ENCODE data around the gene DCST2. TPM values are rescaled to one million over a fixed set of nuclear protein-coding genes. Genes with fewer than 3 reads are reported as not detected.

Gene DCST2
- total and polyA plus RNA-seq, 9 of the 15 experiments (the other 6 are each of a cell fraction or from before 2014, with no cell fraction given) = 0.09 to 0.49 (median 0.11) TPM; not detected in 3

GRCh38 chr1:155064111-155064831 is 30.7 kb upstream of the DCST2 start (continued):
- no peak for TF ChIP-seq DLX4 (CRISPR knock-in tag; IDR thresholded peaks at IDR 0.05)
- TF ChIP-seq ZBTB7A (IDR thresholded peaks at IDR 0.05; ENCODE audit: borderline replicate concordance, control insufficient read depth, low read depth, low read length) = peak; percentile 79; the same call in 1 of the 2 replicates
- TF ChIP-seq NONO (IDR thresholded peaks at IDR 0.05; ENCODE audit: low read depth in 2 of 2, low read length in 1 of 2) = no peak
- no peak for TF ChIP-seq ZNF311 (CRISPR knock-in tag; IDR thresholded peaks at IDR 0.05)
- no peak for TF ChIP-seq POLR2A (conservative IDR thresholded peaks at IDR 0.05)
- peak; percentile 67; the same call in 1 of the 2 replicates for TF ChIP-seq NKRF (IDR thresholded peaks at IDR 0.05; ENCODE audit: borderline replicate concordance)
- no peak for TF ChIP-seq RBFOX2 (IDR thresholded peaks at IDR 0.05; ENCODE audit: low read depth, low read length)
- TF ChIP-seq SREBF1 (IDR thresholded peaks at IDR 0.05; ENCODE audit: borderline replicate concordance, low read depth, low read length) = no peak
- TF ChIP-seq, protein P1, sequence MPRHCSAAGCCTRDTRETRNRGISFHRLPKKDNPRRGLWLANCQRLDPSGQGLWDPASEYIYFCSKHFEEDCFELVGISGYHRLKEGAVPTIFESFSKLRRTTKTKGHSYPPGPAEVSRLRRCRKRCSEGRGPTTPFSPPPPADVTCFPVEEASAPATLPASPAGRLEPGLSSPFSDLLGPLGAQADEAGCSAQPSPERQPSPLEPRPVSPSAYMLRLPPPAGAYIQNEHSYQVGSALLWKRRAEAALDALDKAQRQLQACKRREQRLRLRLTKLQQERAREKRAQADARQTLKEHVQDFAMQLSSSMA (CRISPR knock-in tag; IDR thresholded peaks at IDR 0.05) = no peak
- TF ChIP-seq PTTG1 (tag; IDR thresholded peaks at IDR 0.05; ENCODE audit: low read depth) = no peak
- no peak for TF ChIP-seq FOXP1 (CRISPR knock-in tag; IDR thresholded peaks at IDR 0.05)
- 0 out of 2 replicates have a peak, but pooled peaks have one; percentile 81 for TF ChIP-seq NBN (IDR thresholded peaks at IDR 0.05; ENCODE audit: low read depth)
- TF ChIP-seq HIVEP1 (CRISPR knock-in tag; IDR thresholded peaks at IDR 0.05) = no peak
- TF ChIP-seq, protein P2, sequence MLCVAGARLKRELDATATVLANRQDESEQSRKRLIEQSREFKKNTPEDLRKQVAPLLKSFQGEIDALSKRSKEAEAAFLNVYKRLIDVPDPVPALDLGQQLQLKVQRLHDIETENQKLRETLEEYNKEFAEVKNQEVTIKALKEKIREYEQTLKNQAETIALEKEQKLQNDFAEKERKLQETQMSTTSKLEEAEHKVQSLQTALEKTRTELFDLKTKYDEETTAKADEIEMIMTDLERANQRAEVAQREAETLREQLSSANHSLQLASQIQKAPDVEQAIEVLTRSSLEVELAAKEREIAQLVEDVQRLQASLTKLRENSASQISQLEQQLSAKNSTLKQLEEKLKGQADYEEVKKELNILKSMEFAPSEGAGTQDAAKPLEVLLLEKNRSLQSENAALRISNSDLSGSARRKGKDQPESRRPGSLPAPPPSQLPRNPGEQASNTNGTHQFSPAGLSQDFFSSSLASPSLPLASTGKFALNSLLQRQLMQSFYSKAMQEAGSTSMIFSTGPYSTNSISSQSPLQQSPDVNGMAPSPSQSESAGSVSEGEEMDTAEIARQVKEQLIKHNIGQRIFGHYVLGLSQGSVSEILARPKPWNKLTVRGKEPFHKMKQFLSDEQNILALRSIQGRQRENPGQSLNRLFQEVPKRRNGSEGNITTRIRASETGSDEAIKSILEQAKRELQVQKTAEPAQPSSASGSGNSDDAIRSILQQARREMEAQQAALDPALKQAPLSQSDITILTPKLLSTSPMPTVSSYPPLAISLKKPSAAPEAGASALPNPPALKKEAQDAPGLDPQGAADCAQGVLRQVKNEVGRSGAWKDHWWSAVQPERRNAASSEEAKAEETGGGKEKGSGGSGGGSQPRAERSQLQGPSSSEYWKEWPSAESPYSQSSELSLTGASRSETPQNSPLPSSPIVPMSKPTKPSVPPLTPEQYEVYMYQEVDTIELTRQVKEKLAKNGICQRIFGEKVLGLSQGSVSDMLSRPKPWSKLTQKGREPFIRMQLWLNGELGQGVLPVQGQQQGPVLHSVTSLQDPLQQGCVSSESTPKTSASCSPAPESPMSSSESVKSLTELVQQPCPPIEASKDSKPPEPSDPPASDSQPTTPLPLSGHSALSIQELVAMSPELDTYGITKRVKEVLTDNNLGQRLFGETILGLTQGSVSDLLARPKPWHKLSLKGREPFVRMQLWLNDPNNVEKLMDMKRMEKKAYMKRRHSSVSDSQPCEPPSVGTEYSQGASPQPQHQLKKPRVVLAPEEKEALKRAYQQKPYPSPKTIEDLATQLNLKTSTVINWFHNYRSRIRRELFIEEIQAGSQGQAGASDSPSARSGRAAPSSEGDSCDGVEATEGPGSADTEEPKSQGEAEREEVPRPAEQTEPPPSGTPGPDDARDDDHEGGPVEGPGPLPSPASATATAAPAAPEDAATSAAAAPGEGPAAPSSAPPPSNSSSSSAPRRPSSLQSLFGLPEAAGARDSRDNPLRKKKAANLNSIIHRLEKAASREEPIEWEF (CRISPR knock-in tag; IDR thresholded peaks at IDR 0.05) = no peak
- peak; percentile 100 for TF ChIP-seq ESRRA (IDR thresholded peaks at IDR 0.05; ENCODE audit: borderline replicate concordance, low read depth)
- no peak for TF ChIP-seq ZNF24 (IDR thresholded peaks at IDR 0.05)
- TF ChIP-seq KDM2B (CRISPR knock-in tag; IDR thresholded peaks at IDR 0.05) = no peak
- TF ChIP-seq TEAD4 (IDR thresholded peaks at IDR 0.05; ENCODE audit: low read length) = no peak
- no peak for TF ChIP-seq TEAD4 (CRISPR knock-in tag; IDR thresholded peaks at IDR 0.05; ENCODE audit: borderline replicate concordance)

Data from K562 (cell line).